HG03066 (cell line): Measurements from ENCODE around the gene BIRC6.
"Not testable (repeated sequence)": the region's sequence is repeated elsewhere in the genome, so short reads cannot be mapped to it uniquely, and the experiment has no call there.

Experiments used
- ATAC-seq: cut with Tn5 transposase; IDR thresholded peaks from one replicate; pipeline ENCODE4 v1.9.1; 2021; ENCODE audit warnings: low read depth; ENCODE audit not compliant: unreplicated experiment

BIRC6 gene, protein sequence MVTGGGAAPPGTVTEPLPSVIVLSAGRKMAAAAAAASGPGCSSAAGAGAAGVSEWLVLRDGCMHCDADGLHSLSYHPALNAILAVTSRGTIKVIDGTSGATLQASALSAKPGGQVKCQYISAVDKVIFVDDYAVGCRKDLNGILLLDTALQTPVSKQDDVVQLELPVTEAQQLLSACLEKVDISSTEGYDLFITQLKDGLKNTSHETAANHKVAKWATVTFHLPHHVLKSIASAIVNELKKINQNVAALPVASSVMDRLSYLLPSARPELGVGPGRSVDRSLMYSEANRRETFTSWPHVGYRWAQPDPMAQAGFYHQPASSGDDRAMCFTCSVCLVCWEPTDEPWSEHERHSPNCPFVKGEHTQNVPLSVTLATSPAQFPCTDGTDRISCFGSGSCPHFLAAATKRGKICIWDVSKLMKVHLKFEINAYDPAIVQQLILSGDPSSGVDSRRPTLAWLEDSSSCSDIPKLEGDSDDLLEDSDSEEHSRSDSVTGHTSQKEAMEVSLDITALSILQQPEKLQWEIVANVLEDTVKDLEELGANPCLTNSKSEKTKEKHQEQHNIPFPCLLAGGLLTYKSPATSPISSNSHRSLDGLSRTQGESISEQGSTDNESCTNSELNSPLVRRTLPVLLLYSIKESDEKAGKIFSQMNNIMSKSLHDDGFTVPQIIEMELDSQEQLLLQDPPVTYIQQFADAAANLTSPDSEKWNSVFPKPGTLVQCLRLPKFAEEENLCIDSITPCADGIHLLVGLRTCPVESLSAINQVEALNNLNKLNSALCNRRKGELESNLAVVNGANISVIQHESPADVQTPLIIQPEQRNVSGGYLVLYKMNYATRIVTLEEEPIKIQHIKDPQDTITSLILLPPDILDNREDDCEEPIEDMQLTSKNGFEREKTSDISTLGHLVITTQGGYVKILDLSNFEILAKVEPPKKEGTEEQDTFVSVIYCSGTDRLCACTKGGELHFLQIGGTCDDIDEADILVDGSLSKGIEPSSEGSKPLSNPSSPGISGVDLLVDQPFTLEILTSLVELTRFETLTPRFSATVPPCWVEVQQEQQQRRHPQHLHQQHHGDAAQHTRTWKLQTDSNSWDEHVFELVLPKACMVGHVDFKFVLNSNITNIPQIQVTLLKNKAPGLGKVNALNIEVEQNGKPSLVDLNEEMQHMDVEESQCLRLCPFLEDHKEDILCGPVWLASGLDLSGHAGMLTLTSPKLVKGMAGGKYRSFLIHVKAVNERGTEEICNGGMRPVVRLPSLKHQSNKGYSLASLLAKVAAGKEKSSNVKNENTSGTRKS (N-terminal part only)

DNA sequence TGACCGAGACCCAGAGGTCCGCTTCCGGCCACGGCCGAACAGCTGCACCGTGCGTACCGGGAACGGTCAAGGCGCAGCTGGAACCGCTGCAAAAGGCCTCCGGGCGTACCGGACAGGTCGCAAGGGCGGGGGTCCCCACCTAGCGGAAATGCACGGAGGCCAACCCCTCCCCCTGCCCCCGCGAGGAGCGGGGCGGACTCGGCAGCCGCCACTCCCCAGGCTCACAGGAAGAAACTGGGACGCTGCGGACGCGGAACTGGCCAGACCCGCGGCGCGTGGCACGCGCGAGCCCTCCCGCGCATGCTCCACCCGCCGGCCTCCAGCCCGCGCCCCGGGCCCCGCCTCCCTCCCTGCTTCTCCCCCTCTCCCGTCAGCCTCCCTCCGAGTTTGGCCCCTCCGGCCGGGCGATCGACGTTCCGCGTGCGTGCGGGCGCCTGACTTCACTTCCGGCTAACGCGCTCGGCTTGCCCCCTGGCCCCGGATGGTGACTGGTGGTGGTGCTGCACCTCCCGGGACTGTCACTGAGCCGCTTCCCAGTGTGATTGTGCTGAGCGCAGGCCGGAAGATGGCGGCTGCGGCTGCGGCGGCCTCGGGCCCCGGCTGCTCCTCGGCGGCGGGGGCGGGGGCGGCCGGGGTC lies at the start of gene BIRC6:
Gene BIRC6, plus strand, starts transcription at position 343 of the 637 bp plus-strand sequence. Its CDS starts 139 bp downstream, at position 482.
- peak; percentile 84 for ATAC-seq

DNA sequence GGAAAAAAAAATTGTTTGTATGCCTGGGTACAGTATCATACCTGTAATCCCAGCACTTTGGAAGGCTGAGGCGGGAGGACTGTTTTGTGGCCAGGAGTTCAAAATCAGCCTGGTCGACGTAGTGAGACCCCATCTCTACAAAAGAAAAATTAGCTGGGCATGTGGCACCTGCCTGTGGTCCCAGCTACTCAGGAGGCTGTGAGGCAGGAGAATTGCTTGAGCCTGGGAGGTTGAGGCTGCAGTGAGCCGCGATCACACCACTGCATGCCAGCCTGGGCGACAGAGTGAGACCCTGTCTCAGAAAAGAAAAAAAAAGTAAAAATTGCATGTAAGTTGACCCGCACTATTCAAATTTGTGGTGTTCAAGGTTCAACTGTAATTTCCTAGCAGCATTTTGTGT lies 46.2 kb upstream of the BIRC6 start:
- ATAC-seq = no peak

DNA sequence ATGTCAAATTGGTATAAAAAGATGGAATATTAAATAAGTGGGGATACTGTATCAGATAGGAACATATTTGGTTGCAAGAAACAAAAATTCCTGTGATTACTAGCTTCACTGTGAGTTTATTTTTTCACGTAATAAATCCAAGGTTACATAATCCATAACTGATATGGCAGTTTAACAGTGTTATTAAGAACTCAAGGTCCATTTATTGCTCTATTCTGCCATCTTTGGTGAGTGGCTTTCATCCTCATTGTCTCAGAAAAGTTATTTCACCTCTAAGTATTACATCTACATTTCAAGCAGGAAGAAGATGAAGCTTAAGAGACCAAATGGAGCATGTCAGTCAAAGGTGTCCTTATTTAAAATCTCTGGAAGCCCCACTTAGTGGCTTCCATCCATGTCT lies 41.9 kb upstream of the BIRC6 start:
- no peak for ATAC-seq

DNA sequence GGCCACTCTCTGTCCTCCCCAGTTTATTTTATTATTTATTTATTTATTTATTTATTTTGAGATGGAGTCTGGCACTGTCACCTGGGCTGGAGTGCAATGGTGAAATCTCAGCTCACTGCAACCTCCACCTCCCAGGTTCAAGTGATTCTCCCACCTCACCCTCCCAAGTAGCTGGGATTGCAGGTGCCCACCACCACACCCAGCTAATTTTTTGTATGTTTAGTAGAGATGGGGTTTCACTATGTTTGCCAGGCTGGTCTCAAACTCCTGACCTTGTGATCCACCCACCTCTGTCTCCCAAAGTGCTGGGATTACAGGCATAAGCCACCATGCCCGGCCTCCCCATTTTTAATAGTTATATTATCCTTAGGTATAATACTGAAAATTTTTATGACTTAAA lies 28.1 kb upstream of the BIRC6 start:
- ATAC-seq = not testable (repeated sequence)

DNA sequence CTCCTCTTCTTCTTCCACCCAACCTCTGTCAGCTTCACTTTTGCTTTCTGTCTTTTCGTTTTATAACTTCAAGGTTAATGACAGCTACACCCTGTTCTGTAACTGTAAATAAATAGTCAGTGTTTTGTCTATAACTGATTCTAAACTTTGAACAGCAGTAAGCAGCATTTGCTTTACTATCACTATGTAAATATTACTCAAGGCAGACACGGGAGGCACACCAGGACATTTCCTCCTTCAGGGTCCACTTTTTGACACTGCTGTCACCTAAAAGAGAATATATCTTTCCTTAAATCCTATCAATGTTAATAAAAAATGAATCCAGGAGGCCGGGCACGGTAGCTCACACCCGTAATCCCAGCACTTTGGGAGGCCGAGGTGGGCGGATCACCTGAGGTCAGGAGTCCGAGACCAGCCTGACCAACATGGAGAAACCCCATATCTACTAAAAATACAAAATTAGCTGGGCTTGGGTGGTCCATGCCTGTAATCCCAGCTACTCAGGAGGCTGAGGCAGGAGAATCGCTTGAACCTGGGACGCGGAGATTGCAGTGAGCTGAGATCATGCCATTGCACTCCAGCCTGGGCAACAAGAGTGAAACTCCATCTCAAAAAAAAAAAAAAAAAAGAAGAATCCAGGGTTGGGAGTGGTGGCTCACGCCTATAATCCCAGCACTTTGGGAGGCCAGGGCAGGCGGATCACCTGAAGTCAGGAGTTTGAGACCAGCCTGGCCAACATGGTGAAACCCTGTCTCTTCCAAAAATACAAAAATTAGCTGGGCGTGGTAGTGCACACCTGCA lies 27.4 kb upstream of the BIRC6 start:
- ATAC-seq = not testable (repeated sequence)

DNA sequence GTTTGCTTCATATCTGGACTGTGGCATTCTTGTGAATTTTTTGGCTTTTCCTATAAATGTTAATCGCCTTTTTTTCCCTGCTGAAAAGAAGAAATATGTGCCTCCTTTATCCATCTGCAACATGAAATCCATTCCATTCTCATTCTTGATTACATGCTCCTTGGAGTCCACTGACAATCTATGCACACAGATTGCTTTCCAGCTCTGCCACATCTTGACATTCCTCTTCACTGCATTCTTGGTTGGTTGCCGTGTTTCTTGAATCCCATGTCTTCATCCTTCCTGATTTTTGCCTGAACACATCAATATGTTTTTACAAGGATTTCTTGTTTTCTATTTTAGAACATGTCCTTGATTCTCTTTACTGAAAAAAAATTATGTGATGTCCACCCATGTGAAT lies 26.7 kb upstream of the BIRC6 start:
- no peak for ATAC-seq

DNA sequence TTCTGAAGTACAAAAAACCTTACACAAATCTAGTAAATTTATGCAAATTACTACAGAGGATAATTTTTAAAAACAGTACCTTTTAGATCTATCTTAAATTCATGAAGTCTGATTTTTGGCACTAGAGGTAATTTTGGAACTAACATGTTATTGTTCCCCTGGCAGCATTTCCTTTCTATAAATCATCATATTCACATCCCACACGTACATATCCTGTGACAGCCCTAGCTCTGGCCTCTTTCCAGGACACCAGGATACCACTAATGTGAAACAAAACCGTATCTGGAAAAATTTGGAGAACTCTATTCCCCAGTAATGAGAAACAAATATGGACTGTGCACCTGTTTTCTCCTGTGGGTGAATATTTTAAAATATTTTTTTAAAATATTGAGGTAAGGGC lies 14.0 kb upstream of the BIRC6 start:
- ATAC-seq = no peak

DNA sequence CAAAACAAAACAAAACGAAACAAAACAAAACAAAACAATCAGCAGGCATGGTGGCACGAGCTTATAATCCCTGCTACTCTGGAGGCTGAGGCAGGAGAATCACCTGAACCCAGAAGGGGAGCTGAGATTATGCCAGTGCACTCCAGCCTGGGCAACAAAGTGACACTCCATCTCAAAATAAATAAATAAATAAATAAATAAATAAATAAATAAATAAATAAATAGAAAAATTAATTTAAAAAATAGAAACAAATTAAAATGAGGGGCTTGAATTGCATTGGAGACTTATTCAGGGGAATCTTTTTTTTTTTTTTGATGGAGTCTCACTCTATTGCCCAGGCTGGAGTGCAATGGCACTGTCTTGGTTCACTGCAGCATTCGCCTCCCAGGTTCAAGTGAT lies 6.0 kb upstream of the BIRC6 start:
- not testable (repeated sequence) for ATAC-seq

DNA sequence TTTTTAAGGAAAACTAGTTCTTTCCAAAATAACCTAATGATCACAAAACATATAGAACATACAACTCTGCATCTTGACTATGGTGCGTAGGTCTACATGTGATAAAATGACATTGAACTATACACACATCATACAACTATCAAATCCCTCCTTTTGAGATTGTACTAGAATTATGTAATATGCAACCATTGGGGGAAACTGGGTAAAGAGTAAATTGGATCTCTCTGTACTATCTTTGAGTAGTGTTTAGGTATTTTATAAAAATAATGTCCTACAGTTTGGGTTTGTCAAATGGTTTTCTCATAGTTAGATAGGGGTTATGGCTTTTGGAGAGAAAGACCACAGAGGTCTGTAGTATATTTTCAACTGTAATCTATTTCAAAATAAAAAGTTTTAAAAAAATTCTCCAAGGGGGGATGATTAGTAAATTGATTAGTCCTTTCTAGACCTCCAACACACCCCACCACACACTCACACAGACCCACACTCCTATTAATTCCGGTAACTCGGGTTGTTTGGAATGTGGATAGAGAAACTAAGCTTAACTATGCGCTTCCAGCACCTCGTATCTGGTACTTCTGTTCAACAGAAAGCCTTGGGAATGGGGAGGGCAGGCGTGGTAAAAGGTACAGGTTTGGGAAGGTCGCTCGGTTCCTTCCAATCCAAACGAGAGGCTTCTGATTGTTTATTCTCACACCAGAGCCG lies 695 bp upstream of the BIRC6 start:
- ATAC-seq = no peak

DNA sequence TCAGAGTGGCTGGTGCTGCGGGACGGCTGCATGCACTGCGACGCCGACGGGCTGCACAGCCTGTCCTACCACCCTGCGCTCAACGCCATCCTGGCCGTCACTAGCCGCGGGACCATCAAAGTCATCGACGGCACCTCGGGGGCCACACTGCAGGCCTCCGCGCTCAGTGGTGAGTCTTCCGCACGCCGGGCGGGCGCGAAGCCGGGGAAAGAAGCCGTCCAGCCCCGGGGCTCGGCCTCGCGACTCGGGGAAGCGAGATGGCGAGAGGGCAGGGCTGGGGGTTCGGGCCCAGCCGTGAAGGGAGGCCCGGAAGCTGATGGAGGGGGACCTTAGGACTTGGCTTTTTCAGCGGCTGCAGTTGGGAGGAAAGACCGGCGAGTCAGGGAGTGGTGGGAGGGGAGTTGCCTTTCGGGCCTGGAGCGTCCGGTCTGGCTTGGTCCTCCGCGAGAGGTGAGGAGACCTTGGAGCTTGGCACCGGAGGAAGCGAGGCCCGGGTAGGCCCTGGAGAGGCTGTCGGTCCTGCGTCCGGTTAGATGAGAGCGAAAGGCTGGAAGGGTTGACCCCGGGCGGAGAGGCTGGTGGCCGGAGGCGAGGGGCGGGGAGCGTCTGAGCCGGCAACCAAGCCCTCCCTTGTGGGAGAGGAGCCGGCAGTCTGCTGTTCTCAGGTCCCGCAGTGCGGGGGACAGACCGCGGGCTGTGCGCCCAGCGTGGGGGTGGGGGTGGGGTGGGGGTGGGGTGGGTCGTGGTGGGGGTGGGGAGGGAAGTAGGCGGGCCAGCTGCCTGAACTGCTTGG lies 691 bp downstream of the BIRC6 start:
- ATAC-seq = peak; percentile 10

DNA sequence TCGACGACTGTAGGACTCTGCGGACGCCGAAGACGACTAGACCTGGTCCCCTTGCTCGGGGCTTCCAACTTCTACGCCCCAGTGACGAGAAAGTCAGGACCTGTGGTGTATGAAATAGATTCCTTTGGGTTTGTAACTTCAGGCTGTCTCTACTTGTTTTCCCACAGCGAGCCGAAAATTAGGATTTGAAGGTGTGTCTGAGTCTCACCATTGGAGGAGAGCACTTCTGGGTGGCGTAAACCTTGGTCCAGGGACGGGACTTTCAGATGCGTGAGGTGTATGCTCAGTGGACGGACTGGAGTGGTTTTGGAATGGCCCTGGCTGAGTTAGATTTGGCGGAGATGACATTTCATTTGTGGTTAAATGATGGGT lies 1.3 kb downstream of the BIRC6 start:
- no peak for ATAC-seq

DNA sequence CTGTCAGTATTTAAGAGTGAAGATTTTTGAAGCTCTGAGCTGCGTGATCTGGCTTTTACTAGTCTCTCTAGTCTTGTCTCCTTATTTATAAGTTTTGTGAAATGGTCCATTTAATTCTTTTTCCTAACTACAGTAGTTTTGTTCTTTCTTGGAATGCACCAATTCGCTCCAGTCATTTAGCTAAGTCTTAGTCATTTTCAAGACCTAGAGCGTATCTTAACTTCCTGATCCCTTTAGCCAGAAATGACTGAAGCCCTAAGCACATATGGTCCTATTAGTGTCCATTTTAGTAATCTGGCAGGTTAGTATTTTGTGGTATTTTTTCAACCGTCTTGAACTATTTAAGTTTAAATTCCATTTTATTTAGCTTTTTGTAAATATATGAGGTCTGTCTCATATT lies 3.6 kb downstream of the BIRC6 start:
- ATAC-seq = no peak

DNA sequence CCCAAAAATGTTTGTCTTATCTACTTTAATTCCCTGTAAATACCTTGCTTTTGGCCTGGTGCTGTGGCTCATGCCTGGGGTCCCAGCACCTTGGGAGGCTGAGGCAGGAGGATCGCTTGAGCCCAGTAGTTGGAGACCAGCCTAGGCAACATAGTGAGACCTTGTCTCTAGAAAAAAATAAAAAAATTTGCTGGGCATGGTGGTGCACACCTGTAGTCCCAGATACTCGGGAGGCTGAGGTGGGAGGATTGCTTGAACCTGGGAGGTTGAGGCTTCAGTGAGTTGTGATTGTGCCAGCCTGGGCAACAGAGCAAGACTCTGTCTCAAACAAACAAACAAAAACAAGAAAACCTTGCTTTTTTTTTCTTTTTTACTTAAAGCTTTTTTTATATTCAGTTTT lies 6.2 kb downstream of the BIRC6 start:
- ATAC-seq = not testable (repeated sequence)

DNA sequence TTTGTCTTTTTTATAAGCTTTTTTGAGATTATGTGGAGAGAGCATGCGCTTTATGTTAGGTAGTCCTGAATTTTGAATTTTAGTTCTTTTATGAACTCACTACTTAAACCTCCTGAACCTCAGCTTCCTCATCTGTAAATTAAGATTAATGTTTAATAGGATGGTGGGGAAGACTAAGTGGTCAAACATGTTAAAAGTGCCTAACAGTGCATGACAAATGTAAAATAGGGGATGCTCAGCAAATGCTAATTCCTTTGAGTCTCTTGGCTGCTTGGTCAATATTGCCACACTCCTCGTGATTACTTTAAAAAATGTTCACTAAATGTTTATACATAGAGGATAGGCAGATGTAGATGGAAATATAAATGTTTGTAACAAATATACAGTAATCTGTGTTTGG lies 6.8 kb downstream of the BIRC6 start:
- peak; percentile 48 for ATAC-seq

DNA sequence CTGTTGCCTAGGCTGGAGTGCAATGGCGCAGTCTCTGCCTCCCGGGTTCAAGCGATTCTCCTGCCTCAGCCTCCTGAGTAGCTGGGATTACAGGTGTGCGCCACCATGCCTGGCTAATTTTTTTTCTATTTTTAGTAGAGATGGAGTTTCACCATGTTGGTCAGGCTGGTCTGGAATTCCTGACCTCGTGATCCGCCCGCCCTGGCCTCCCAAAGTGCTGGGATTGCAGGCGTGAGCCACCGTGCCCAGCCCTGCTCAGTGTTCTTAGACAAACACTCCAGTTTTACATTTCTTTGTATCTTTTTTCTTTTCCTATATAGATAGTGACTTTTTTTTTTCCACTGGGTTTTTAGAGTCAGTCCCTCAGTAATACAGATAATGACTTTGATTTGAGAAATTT lies 7.5 kb downstream of the BIRC6 start:
- not testable (repeated sequence) for ATAC-seq

DNA sequence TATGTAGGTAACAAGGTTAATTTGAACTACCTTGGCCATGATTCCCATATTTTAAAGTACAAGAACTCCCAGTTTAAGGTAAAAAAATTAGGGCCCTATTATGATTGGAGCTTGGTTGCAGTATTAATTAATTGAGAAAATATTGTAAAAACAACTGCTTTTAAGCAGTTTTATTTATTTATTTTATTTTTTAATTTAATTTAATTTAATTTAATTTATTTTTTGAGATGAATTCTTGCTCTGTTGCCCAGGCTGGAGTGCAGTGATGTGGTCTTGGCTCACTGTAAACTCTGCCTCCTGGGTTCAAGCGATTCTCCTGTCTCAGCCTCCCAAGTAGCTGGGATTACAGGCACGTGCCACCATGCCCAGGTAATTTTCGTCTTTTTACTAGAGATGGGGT lies 8.9 kb downstream of the BIRC6 start:
- not testable (repeated sequence) for ATAC-seq

DNA sequence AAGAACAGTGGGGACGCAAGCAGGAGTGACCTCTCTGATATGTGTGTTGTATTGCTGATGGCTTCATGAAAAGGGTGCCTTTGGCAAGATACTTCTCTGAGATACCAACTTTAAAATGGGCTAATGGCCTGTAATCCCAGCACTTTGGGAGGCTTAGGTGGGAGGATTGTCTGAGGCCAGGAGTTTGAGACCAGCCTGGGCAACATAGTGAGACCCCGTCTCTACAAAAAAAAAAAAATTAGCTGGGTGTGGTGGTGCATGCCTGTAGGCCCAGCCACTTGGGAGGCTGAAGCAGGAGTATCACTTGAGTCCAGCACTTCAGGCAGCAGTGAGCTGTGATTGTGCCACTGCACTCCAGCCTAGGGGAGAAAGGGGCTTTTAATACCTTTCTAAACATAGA lies 9.8 kb downstream of the BIRC6 start:
- no peak for ATAC-seq

DNA sequence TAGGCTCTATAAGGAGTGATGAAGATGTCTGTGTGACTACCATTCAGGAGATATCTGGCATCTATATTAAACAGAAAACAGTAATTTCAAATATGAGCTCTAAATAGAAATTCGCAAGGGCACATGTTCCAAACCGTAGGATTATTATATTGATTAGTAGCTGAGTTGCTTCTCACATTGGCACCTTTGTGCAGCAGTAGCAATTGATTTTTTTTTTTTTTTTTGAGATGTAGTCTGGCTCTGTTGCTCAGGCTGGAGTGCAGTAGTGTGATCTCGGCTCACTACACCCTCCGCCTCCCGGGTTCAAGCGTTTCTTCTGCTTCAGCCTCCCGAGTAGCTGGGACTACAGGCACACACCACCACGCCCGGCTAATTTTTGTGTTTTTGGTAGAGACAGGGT lies 12.4 kb downstream of the BIRC6 start:
- no peak for ATAC-seq
